ENCODE results near the gene ERICH2.

The ERICH2 gene

DNA sequence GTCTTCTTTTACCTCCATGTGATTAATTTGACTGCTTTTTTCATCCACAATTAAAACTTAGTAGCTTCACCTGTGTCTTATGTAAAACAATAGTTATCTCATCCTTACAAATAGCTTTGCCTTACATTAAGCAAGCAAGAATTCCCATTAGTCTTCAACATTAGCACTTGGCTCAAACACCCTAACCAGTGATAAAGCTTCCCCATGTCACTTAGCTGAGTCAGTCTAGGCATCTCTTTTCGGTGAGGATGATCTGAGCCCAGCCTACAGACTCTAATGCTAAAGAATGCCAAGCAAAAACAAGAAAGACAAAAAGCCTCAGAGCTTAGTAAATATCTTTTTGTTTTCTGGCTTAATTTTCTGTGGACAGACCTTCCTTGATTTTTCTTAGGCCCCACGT, 72.6 kb downstream of the ERICH2 start:
- DNase-seq (ENCODE audit: low read depth in 2 of 2) = no peak

DNA sequence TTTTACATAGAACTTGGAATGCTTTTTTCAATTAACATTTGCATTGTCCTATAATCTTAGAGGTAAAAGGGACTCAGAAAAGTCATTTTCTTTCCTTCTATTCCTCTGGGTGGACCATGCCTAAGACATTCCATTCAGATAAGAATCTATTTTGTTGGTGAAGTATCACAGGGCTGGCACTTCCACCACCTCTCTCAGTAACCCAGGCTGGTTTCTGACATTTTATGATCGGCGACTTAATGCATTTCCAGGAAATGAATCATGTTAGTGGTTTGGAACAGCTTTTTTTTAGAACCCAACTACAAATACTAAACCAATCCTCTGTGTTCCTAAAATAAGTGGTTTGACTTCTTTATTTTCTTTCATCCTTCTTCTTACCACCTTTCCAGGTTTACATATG, 73.5 kb downstream of the ERICH2 start:
- DNase-seq (ENCODE audit: low read depth in 2 of 2) = no peak

DNA sequence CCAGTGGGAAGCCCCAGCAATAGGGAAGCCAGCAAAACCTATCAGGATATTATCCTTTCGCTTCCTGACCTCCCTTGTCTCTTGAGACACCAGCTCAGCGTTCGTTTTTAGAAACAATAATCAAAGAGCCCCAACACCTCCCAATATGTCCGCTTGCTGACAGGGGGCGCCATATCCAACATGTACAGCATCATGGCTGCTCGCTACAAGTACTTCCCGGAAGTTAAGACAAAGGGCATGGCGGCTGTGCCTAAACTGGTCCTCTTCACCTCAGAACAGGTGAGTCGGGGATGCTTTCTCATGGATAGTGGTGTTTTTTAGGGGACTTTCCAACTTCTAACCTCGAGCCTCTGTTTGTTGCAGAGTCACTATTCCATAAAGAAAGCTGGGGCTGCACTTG, 75.2 kb downstream of the ERICH2 start:
- DNase-seq (ENCODE audit: low read depth in 2 of 2) = no peak

DNA sequence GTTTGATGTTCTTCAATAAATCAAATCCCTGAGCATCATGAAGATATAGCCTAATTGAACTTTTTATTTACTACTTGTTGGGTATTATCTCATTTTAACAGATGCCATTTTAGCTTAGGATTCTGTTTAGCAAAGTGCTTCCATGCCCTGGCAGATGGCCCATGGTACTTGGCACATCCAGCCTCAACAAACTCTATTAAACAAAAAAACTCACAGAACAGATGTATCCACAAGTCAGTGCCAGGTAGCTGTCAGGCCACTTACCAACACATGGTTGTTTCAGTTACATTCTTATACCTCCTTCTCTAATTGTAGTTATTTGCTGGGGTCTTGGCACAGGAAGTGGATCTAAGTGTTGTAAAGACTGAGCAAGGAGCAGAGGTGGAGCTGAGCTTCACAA, 76.1 kb downstream of the ERICH2 start:
- no peak for DNase-seq (ENCODE audit: low read depth in 2 of 2)

DNA sequence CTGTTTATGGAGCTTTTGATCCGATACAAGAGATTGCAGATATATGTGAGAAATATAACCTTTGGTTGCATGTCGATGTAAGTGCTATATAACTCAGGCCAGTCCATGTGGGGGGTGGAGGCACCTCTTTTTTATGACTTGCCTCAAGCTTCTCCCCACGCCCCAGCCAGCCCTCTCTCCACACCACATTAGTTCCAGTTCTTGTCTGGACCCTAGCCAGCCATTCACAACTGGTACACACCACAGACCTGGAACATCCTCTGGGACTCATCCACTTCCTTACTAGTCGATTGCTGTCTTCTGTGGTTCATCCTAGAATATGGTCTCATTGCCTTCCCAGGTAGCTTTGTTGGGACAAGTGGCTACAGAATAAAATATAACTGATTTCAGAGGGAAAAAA, 77.5 kb downstream of the ERICH2 start:
- no peak for DNase-seq (ENCODE audit: low read depth in 2 of 2)
